ENCODE results near the gene ZC3H18.

- TF ChIP-seq CTCF (IDR thresholded peaks at IDR 0.05) (no peak), POLR2AphosphoS5 (IDR thresholded peaks at IDR 0.05) (no peak), POLR2A (IDR thresholded peaks at IDR 0.05) (no peak)
These were observed 42.1 kb upstream of the ZC3H18 start for GRCh38 chr16:88527937-88528743.

Measured in breast epithelium (tissue), 3 donors.